ENCODE results near the gene PNPLA1.

PNPLA1 gene

DNA sequence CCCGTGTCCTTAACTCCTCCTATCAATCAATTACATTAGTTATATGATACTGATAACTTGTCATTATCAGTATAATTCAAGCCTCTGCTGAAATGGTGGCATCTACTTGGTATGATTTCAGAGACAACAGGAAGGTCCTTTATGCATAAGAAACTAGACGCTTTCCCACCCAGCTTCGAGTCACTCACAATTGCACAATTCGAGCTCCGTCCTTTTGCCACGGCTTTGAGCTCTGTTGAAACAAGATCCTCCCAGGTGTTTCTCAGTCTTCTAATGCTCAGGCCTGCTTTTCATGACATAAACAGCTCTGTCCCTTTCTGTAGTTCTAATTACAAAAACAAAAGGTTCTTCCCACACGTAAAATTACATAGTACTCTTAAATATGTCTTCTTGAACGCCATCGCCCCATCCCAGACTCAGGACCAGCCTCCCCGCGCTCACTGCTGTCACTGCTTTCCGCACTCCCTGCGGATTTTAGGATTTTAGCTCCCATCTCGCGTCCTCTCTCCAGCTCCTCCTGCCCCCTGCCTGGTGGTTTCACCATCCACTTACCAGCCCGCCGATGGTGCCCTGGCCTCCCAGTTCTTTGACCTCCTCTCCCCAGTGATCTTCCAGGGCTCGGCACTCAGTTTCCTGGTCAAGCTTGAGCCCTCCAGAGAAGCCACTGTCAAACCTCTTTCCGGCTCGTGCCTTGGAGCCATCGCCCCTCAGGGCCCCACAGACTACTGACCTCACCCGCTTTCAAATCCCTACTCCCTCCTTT is 23.2 kb upstream of the PNPLA1 start:
- DNase-seq (ENCODE audit: low read depth), result no peak

DNA sequence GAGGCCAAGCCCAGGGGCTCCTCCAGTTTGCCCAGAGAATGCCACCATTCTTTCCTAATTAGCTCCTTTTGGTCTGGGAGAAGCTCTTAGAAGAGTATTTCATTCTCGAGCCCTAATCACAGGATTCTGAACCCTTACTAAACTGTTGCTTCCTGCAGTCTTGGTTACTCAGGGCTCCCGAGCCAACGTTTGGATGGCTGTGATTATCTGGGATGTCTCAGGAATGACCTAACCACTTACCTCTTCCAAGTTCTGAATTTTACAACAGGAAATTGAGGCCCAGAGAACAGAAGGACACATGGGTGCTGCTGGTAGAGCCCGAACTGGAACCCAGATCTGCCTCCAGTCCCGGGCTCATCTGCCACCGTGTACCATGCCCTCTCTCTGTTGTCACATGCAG is 22.2 kb upstream of the PNPLA1 start:
- DNase-seq (ENCODE audit: low read depth), result no peak

DNA sequence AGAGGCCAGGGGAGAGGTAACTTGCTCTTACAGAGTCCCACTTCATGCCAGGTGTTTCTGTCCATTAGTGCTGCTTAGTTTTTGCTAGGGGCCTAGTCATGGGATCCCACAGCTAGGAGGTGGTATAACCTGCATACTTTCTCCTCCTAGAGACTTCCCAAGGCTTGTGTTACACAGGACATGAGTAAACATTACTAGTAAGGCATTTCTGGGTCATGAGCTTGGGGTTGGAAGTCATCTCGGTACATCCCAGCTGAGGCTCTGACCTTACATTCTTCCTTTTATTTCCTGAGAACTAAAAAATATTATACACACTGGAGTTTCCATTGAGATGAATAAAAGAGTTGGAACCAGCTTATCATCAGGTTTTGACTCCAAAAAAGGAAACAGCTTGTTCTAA is 20.9 kb upstream of the PNPLA1 start:
- no peak for DNase-seq (ENCODE audit: low read depth)

DNA sequence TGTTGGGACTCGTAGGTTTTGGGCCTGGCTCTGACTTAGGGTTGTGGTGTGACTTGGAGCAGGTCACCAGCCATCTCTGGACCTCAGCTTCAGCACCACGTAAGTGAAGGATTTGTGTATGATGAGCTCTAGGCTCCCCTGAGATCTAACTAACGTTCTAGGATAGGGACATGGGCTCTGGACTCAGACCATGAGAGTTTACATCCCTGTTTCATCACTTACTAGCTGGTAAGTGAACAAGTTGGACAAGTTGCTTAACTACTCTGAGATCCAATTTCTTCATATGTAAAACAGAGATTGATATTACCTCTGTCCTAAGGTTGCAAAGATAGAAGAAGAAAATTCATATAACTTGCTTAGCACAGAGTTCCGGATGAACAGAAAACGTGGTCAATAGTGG is 20.3 kb upstream of the PNPLA1 start:
- no peak for DNase-seq (ENCODE audit: low read depth)

DNA sequence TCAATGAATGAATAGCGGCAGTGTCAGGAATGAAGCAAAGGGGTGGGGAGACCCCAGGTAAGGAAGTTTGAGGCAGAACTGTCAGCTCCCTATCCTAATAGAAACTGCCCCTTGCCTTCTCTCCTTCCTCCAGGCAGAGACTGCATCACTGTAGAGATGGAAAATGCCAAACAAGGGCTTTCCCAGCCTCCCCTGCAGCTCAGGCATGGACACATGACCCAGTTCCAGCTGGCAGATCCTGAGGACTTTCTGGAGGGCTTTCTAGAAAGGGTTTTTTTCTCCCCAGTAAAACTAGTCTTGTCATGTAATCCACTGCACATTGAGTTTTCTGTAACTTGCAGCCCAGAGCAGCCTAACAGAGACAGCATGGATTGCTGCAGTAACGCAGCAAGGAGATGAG is 17.9 kb upstream of the PNPLA1 start:
- no peak for DNase-seq (ENCODE audit: low read depth)

- no peak for DNase-seq (ENCODE audit: low read depth)
Measured at GRCh38 chr6:36263390-36264000, 6.4 kb upstream of the PNPLA1 start.

DNA sequence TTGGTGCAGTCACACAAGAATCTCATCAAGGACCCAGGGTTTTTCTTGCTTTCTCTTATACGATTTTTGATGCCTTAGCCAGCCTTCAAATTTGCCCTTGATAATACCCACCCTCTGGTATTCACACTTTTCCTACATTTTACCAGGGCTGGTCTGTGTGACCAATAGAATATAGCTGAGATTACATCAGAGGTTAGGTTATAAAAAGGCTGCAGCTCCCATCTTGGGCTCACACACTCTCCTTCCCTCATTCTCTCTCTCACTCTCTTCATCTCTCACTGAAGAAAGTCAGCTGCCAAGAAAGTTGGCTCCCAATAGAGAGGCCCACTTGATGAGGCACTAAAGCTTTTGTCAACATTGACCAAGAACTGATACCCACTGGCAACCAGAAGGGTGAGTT is 4.1 kb upstream of the PNPLA1 start:
- DNase-seq (ENCODE audit: low read depth), result no peak

DNA sequence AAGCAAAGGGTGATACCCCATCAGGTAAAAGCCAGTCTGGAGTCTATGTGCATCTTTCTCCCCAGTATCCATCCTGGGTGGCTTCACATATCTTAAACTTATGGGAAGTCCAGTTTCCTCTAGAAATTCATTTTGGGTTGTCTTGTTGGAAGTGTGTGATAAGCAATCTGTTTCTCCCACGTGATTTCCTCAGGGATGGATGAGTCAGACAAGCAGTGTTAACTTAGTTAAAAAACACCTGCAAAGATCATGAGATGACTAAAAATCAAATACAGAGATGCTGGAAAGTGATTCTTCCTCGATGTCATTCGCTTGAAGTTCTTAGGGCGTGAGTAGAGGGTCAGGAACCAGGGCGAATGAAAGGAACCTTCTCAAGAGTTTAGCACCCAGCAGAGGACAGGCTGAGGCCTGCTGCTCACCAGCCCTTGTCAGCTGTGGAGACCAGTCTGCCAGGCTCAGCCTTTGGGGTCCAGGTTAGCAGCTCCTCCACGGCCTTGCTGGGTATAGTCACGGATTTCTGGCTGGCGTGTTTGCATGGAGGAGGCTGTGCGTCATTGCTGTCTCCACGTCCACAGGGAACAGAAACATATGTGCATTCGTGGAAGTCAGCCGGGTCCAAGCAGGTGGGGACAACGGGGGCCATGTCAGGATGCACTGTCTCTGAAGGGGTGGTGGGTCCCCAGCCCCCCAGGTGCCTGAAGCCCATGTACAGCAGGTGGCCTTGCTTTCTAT is 2.8 kb upstream of the PNPLA1 start:
- no peak for DNase-seq (ENCODE audit: low read depth)

GRCh38 chr6:36267731-36268477 is 2.0 kb upstream of the PNPLA1 start:
- no peak for DNase-seq (ENCODE audit: low read depth)

- DNase-seq (ENCODE audit: low read depth), result no peak
Measured at GRCh38 chr6:36268478-36269275, 1.2 kb upstream of the PNPLA1 start.

DNA sequence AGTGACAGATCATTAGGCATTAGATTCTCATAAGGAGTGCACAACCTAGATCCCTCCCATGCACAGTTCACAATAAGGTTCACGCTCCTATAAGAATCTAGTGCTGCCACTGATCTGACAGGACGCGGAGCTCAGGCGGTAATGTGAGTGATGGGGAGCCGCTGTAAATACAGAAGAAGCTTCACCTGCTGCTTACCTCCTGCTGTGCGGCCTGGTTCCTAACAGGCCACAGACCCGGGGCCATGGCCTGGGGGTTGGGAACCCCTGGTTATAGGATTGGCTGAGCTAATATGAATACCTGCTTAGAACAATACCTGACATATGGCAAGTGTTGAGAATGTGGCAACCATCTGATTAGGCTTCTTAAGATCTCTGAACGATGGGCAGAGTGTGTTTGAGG is 2.4 kb downstream of the PNPLA1 start:
- no peak for DNase-seq (ENCODE audit: low read depth)

GRCh38 chr6:36273067-36273466 is 3.2 kb downstream of the PNPLA1 start:
- no peak for DNase-seq (ENCODE audit: low read depth)

GRCh38 chr6:36273802-36274514 is 4.1 kb downstream of the PNPLA1 start:
- no peak for DNase-seq (ENCODE audit: low read depth)

GRCh38 chr6:36276581-36277536 is 7.0 kb downstream of the PNPLA1 start:
- no peak for DNase-seq (ENCODE audit: low read depth)

GRCh38 chr6:36277946-36278470 is 8.1 kb downstream of the PNPLA1 start:
- no peak for DNase-seq (ENCODE audit: low read depth)

GRCh38 chr6:36280467-36280866 is 10.6 kb downstream of the PNPLA1 start:
- DNase-seq (ENCODE audit: low read depth), result no peak

GRCh38 chr6:36280983-36281382 is 11.1 kb downstream of the PNPLA1 start:
- DNase-seq (ENCODE audit: low read depth), result no peak

- no peak for DNase-seq (ENCODE audit: low read depth)
Measured at GRCh38 chr6:36283608-36284007, 13.7 kb downstream of the PNPLA1 start.

- DNase-seq (ENCODE audit: low read depth), result no peak
Measured at GRCh38 chr6:36284359-36284758, 14.5 kb downstream of the PNPLA1 start.
